GM12878 (cell line): ENCODE measurements around the gene SCAI. TPM values are rescaled to one million over a fixed set of nuclear protein-coding genes. Genes with fewer than 3 reads are reported as not detected.

Experiments used
- ATAC-seq: fragments of 200-7000 bp; cut with Tn5 transposase; 3 replicates; pipeline ENCODE4 v1.9.1; 2020; ENCODE audit warnings: mild to moderate bottlenecking, moderate library complexity
- BruUV-seq: library from RNA; stranded (reverse); fragments of 400-500 nt; replicated peaks from 2 replicates; lab custom pipeline; 2021; lab: Mats Ljungman, UMichigan
- CTCF ChIA-PET: fragments of 300-600 bp; sonication (Branson Sonifier 250); formaldehyde crosslinking; extraction: SDS; loops from one replicate; lab custom pipeline; 2021; ENCODE audit warnings: inconsistent platforms; lab: Yijun Ruan, JAX
- POLR2A ChIA-PET: fragments of 350-600 bp; formaldehyde crosslinking; extraction: SDS; loops from one replicate; lab custom pipeline; 2021; ENCODE audit warnings: inconsistent platforms; lab: Charles Lee
- RAD21 ChIA-PET: fragments of 300-600 bp; sonication (Branson Sonifier 250); formaldehyde crosslinking; loops from one replicate; lab custom pipeline; 2023; ENCODE audit warnings: antibody characterized with exemption; ENCODE audit not compliant: unreplicated experiment; lab: Charles Lee
- SMC1A ChIA-PET: fragments of 300-600 bp; sonication (Branson Sonifier 250); formaldehyde crosslinking; loops from one replicate; lab custom pipeline; 2023; ENCODE audit not compliant: unreplicated experiment, uncharacterized antibody; lab: Charles Lee
- DNase-seq: peaks from one replicate; pipeline ENCODE4 v3.0.0-alpha.2; 2011; ENCODE audit warnings: low read depth, low spot score
- FAIRE-seq: peaks from 3 replicates; lab custom pipeline; 2011; peaks lifted over from hg19 to GRCh38; lab: Jason Lieb, UNC
- H2AFZ ChIP-seq: 2 replicates; pipeline ENCODE4 v1.6.0; 2011; ENCODE audit warnings: low read depth, low read length, control low read depth; ENCODE audit not compliant: control insufficient read depth
- H3K27ac ChIP-seq: 2 replicates; pipeline ENCODE4 v1.5.1; 2011; ENCODE audit warnings: control low read depth; ENCODE audit not compliant: control insufficient read depth, insufficient read depth
- H3K27me3 ChIP-seq, 2 experiments: replicated peaks in 1 of 2; 2 replicates each; pipeline versions ENCODE4 v1.6.0 to v1.6.1; 2011; ENCODE audit warnings: low read length in 1 of 2; ENCODE audit not compliant: control insufficient read depth in 2 of 2, insufficient read depth in 2 of 2
- H3K36me3 ChIP-seq, 2 experiments: 2 replicates each; pipeline ENCODE4 v1.5.1; 2011; ENCODE audit warnings: low read length in 1 of 2; ENCODE audit not compliant: control insufficient read depth in 2 of 2, insufficient read depth in 2 of 2
- H3K4me1 ChIP-seq: 2 replicates; pipeline ENCODE4 v1.6.1; 2011; ENCODE audit warnings: mild to moderate bottlenecking, low read length, moderate library complexity, mixed read lengths; ENCODE audit not compliant: control insufficient read depth, insufficient read depth
- H3K4me2 ChIP-seq: 2 replicates; pipeline ENCODE4 v1.6.0; 2011; ENCODE audit warnings: control low read depth; ENCODE audit not compliant: control insufficient read depth, insufficient read depth
- H3K4me3 ChIP-seq: fragments of 200-600 bp; sonication (generic); 2 replicates; pipeline ENCODE4 v1.5.1; 2016
- H3K79me2 ChIP-seq: 2 replicates; pipeline ENCODE4 v1.6.0; 2011; ENCODE audit warnings: low read length; ENCODE audit not compliant: control insufficient read depth, insufficient read depth
- H3K9ac ChIP-seq: 2 replicates; pipeline ENCODE4 v1.8.0; 2011; ENCODE audit warnings: low read length, control low read depth, mixed read lengths; ENCODE audit not compliant: control insufficient read depth, insufficient read depth
- H3K9me3 ChIP-seq: replicated peaks from 3 replicates; pipeline ENCODE4 v1.5.1; 2011; ENCODE audit warnings: mild to moderate bottlenecking, low read length; ENCODE audit not compliant: control insufficient read depth, insufficient read depth
- H4K20me1 ChIP-seq: 2 replicates; pipeline ENCODE4 v1.6.0; 2011; ENCODE audit not compliant: control insufficient read depth, insufficient read depth
- CEBPZ ChIP-seq: fragments of 150-350 bp; IDR thresholded peaks from 2 replicates; pipeline ENCODE4 v1.6.1; 2016; ENCODE audit warnings: low read depth, low read length
- E2F4 ChIP-seq: IDR thresholded peaks from 2 replicates; pipeline ENCODE4 v1.6.1; 2012; ENCODE audit warnings: low read depth, low read length, improper control_type of control experiment
- EED ChIP-seq: sonication (generic); IDR thresholded peaks from 2 replicates; pipeline ENCODE4 v1.6.1; 2016; ENCODE audit warnings: antibody characterized with exemption, low read depth
- FOXM1 ChIP-seq: IDR thresholded peaks from 2 replicates; pipeline ENCODE4 v1.6.1; 2012; ENCODE audit warnings: low read depth, mild to moderate bottlenecking, inconsistent platforms, low read length, moderate library complexity
- JUNB ChIP-seq: IDR thresholded peaks from 2 replicates; pipeline ENCODE4 v1.6.1; 2016; ENCODE audit warnings: antibody characterized with exemption, mild to moderate bottlenecking
- MTA2 ChIP-seq: fragments of 450-650 bp; IDR thresholded peaks from 2 replicates; pipeline ENCODE4 v1.6.1; 2016; ENCODE audit warnings: low read depth, mild to moderate bottlenecking, moderate library complexity
- MYB ChIP-seq: fragments of 150-350 bp; IDR thresholded peaks from 2 replicates; pipeline ENCODE4 v1.6.1; 2014; ENCODE audit warnings: mild to moderate bottlenecking, low read depth, low read length, borderline replicate concordance
- RELA ChIP-seq: fragments of 450-650 bp; IDR thresholded peaks from 2 replicates; pipeline ENCODE4 v1.8.0; 2014; ENCODE audit warnings: borderline replicate concordance; ENCODE audit not compliant: partially characterized antibody
- SMARCA5 ChIP-seq: fragments of 450-650 bp; IDR thresholded peaks from 2 replicates; pipeline ENCODE4 v1.6.1; 2017; ENCODE audit warnings: mild to moderate bottlenecking
- SREBF1 ChIP-seq: IDR thresholded peaks from 2 replicates; pipeline ENCODE4 v1.6.1; 2012; ENCODE audit warnings: mild to moderate bottlenecking, low read length
- SRF ChIP-seq, 2 experiments: IDR thresholded peaks; 2 replicates each; pipeline ENCODE4 v1.6.1; 2011; ENCODE audit warnings: low read depth in 2 of 2, low read length in 2 of 2, mild to moderate bottlenecking in 1 of 2, moderate library complexity in 1 of 2
- TARDBP ChIP-seq: IDR thresholded peaks from 2 replicates; pipeline ENCODE4 v1.6.1; 2016; ENCODE audit warnings: borderline replicate concordance
- TBL1XR1 ChIP-seq: IDR thresholded peaks from 2 replicates; pipeline ENCODE4 v1.6.1; 2012; ENCODE audit warnings: low read depth, low read length, improper control_type of control experiment
- TCF12 ChIP-seq: IDR thresholded peaks from 2 replicates; pipeline ENCODE4 v1.6.1; 2011; ENCODE audit warnings: low read depth, mild to moderate bottlenecking, low read length
- USF1 ChIP-seq: IDR thresholded peaks from 2 replicates; pipeline ENCODE4 v1.6.1; 2011; ENCODE audit warnings: borderline replicate concordance, low read depth, mild to moderate bottlenecking, moderate library complexity, mixed read lengths, low read length; ENCODE audit not compliant: insufficient read depth; ENCODE audit errors: extremely low read length
- ZBED1 ChIP-seq: IDR thresholded peaks from 2 replicates; pipeline ENCODE4 v1.6.1; 2016; ENCODE audit warnings: borderline replicate concordance
- ZBTB33 ChIP-seq: fragments of 450-650 bp; IDR thresholded peaks from 2 replicates; pipeline ENCODE4 v1.6.1; 2017; ENCODE audit warnings: mild to moderate bottlenecking
- ZNF622 ChIP-seq: fragments of 450-650 bp; IDR thresholded peaks from 2 replicates; pipeline ENCODE4 v1.6.1; 2017; ENCODE audit warnings: mild to moderate bottlenecking, inconsistent platforms
- ZZZ3 ChIP-seq: IDR thresholded peaks from 2 replicates; pipeline ENCODE4 v1.6.1; 2011; ENCODE audit warnings: low read depth; ENCODE audit not compliant: control insufficient read depth, insufficient read length
- WGBS: methylation state at CpG from one replicate; pipeline ENCODE4 v1.1.6; 2016; ENCODE audit warnings: low lambda C conversion rate; ENCODE audit not compliant: insufficient replicate concordance, insufficient coverage; ENCODE audit errors: missing lambda C conversion rate; 5-methylcytosine and 5-hydroxymethylcytosine counted together
- in situ Hi-C: fragments of 300-500 bp; cut with MboI; formaldehyde crosslinking; loops from 9 replicates; pipeline ENCODE4 v1.14.3; 2018; ENCODE audit warnings: mixed read lengths
- intact Hi-C: fragments of 100-400 bp; cut with micrococcal nuclease; formaldehyde crosslinking; loops from one replicate; pipeline ENCODE4 v1.14.2; 2022; ENCODE audit not compliant: unreplicated experiment
- polyA plus RNA-seq, 11 experiments: library from polyadenylated mRNA; depleted of rRNA in 4 of 11; unstranded in 6 of 11; stranded (reverse) in 5 of 11; fragments of >200 nt; fragmentation: Nextera tagmentation in 4 of 11; fragmentation: Illumina TruSeq in 1 of 11; extraction: Ambion mirVana in 4 of 11; extraction: Trizol in 1 of 11; gene quantifications; 1 replicate in 1 of 11; 2 replicates in 10 of 11; pipeline versions ENCODE4 v1.2.1 to v1.2.3, GENCODE V29; 2011 to 2016; ENCODE audit warnings: inconsistent platforms in 2 of 11, missing spikeins in 2 of 11, low read depth in 1 of 11
- total RNA-seq, 4 experiments: library from RNA; depleted of rRNA in 3 of 4; stranded (reverse); fragments of >200 nt in 3 of 4; fragmentation: Illumina TruSeq in 1 of 4; extraction: Trizol in 1 of 4; gene quantifications; 2 replicates each; pipeline versions ENCODE4 v1.2.1 to v1.2.3, GENCODE V29; 2013 to 2021

SCAI gene
- total and polyA plus RNA-seq, 10 of the 15 experiments (the other 5 are each of a cell fraction or from before 2014, with no cell fraction given), result 0.52 to 8.8 (median 5.1) TPM

GRCh38 chr9:124954255-124954654 is 189.1 kb downstream of the SCAI start:
- Histone ChIP-seq H2AFZ (no peak overlapping the region), H3K9me3 (no peaks in the 10 kb centered on the region), H3K27ac (no peak overlapping the region), H3K4me2 (no peak overlapping the region), H3K79me2 (no peaks in the 10 kb centered on the region), H3K36me3 (no peaks in the 10 kb centered on the region), H3K4me3 (no peak overlapping the region), H3K9ac (no peak overlapping the region), H3K27me3 (no peaks in the 10 kb centered on the region), H4K20me1 (no peaks in the 10 kb centered on the region), H3K4me1 (peaks cover 4% of the 10 kb centered on the region; the same call in 1 of the 2 replicates)
- CTCF ChIA-PET, result no interaction called here
- ATAC-seq, result no peak
- no TSS peak for BruUV-seq
- POLR2A ChIA-PET, result interaction anchor here (1.1 to 1.2 kb wide), 2 partner anchors 13 to 15 kb away, joined by 3 read pairs; no protein-coding TSS in a partner anchor
- in situ Hi-C loops, result no loop called here
- RAD21 ChIA-PET, result no interaction called here
- no peak for TF ChIP-seq EED
- TF ChIP-seq CEBPZ, result no peak
- TF ChIP-seq E2F4, result no peak
- no peak for TF ChIP-seq RELA
- TF ChIP-seq ZBTB33, result no peak
- TF ChIP-seq TCF12, result no peak
- no peak for TF ChIP-seq SRF (IDR thresholded peaks at IDR 0.05; ENCODE audit: low read depth in 2 of 2, low read length in 2 of 2)
- no peak for TF ChIP-seq TBL1XR1
- TF ChIP-seq USF1, result no peak
- no peak for TF ChIP-seq ZBED1
- TF ChIP-seq ZZZ3, result no peak
- TF ChIP-seq MYB, result no peak
- TF ChIP-seq TARDBP, result no peak
- no peak for TF ChIP-seq JUNB
- no peak for TF ChIP-seq FOXM1
- TF ChIP-seq SREBF1, result no peak
- TF ChIP-seq ZNF622, result no peak
- no peak for TF ChIP-seq SMARCA5
- TF ChIP-seq MTA2, result no peak
- DNase-seq, result no peak
- 95% methylated on average over 1 of the region's 1 CpG for WGBS
- no peak for FAIRE-seq
- intact Hi-C loops, result no loop called here
- SMC1A ChIA-PET, result interaction anchor here (0.6 to 1.0 kb wide), 2 partner anchors 24 to 1120 kb away, joined by 3 read pairs; no protein-coding TSS in a partner anchor
